Left lung (tissue), 10 donors: ENCODE data around the gene LAMB4. TPM values are rescaled to one million over a fixed set of nuclear protein-coding genes. Genes with fewer than 3 reads are reported as not detected.

ENCODE experiments used
- ATAC-seq: fragments of 200-7000 bp; cut with Tn5 transposase; one replicate; pipeline ENCODE4 v1.9.1; 2020; ENCODE audit warnings: moderate library complexity
- DNase-seq, 4 donors: peaks; one replicate each; pipeline ENCODE4 v3.0.0-alpha.2; 2013 to 2020
- H3K27ac ChIP-seq, 2 donors: fragments of 200-600 bp; sonication (generic) in 1 of 2; one replicate each; pipeline versions ENCODE4 v1.5.0 to v1.8.0; 2020 to 2021
- H3K27me3 ChIP-seq, 2 donors: fragments of 200-600 bp; sonication (generic) in 1 of 2; one replicate each; pipeline versions ENCODE4 v1.5.0 to v1.8.0; 2020 to 2021
- H3K36me3 ChIP-seq, 2 donors: fragments of 200-600 bp; sonication (generic) in 1 of 2; one replicate each; pipeline versions ENCODE4 v1.5.0 to v1.8.0; 2020 to 2021
- H3K4me1 ChIP-seq, 2 donors: fragments of 200-600 bp; one replicate each; pipeline ENCODE4 v1.8.0; 2021
- H3K4me3 ChIP-seq, 2 donors: fragments of 200-600 bp; sonication (generic) in 1 of 2; one replicate each; pipeline versions ENCODE4 v1.5.0 to v1.8.0; 2020 to 2021; ENCODE audit warnings: mild to moderate bottlenecking in 1 of 2
- H3K9me3 ChIP-seq, 2 donors: fragments of 200-600 bp; sonication (generic) in 1 of 2; one replicate each; pipeline versions ENCODE4 v1.5.0 to v1.8.0; 2020 to 2021
- intact Hi-C, 2 donors: fragments of 100-400 bp; cut with DNase I; formaldehyde crosslinking; loops; one replicate each; pipeline versions ENCODE4 v1.11.2 to v1.14.2; 2022
- polyA plus RNA-seq, 6 donors: library from polyadenylated mRNA; unstranded; fragments of 120-200 nt; gene quantifications; one replicate each; pipeline ENCODE4 v1.2.1, GENCODE V29; 2013; ENCODE audit not compliant: insufficient read length in 6 of 6
- total RNA-seq, 2 donors: library from RNA; stranded (reverse); fragmentation: NEBNext Ultra II Directional; extraction: Animal tissue kit (Norgen Biotek cat#: 25700); gene quantifications; one replicate each; pipeline ENCODE4 v1.2.1, GENCODE V29; 2021
- TF ChIP-seq, protein P1 (sequence below), 2 donors: fragments of 200-600 bp; sonication (generic) in 1 of 2; IDR thresholded peaks; one replicate each; pipeline versions ENCODE4 v1.5.0 to v1.8.0; 2021; ENCODE audit warnings: antibody characterized with exemption in 2 of 2
- donor health status: DM: no; HTN: yes; CAD: no.
- donor health status: DM: no; HTN: no; CAD: no.

The LAMB4 gene
- total and polyA plus RNA-seq, 8 donors = 0.10 to 0.37 (median 0.29) TPM; not detected in 1

DNA sequence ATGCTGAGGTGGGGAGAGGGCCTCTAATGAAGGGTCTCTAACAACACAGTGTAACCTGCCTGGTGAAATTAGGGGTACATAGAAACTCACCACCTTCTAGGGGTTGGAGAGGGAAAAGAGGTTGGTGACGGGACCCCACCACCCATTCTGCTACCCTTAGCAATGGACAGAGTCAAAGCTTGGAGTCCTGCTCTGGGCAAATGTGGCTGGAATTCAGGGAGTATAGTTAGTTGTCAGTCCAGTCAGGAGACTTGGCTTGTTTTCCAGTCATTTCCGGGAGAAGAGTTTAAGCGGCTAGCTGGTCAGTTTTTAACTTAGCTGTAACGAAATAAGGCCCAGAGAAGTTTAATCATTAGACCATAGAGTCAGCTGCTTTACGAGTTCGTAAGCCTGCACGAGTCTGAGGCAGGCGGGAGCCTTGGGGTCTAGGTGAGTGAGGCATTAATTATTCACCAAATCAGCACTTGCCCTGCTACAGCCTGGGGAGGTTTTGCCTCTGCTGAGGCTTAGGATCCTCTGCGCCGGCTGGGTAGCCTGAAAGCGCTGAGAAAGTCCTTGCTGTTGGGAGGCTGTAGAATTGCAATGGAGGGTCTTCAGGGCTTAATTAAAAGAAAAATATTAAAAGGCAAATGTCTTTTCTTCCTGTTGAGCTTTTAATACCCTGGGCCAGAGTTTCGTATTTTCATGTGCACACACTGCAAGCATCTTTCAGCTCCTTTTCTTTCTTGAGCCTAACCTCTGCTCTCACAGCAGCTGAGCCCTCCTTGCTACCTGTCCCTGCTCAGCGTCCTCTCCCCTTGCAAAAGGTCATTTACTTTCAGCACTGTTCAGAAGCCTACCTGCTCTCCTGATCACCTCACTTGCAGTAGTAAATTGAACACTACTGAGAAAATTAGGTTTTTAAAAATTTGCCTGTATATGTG is 125.7 kb downstream of the LAMB4 start:
- peaks cover 32 to 70% of the 10 kb centered on the region in 2 donors for H3K27me3 ChIP-seq
- intact Hi-C loops = no loop called here
- no peaks in the 10 kb centered on the region for H3K9me3 ChIP-seq
- no peaks in the 10 kb centered on the region for H3K36me3 ChIP-seq
- H3K4me1 ChIP-seq = peaks cover 12 to 25% of the 10 kb centered on the region in 2 donors
- DNase-seq (peak in 2 of 4 donors; percentile 52 to 62), ATAC-seq (peak; percentile 7)
- no peak overlapping the region for H3K4me3 ChIP-seq
- peak overlapping the region in 1 of 2 donors; percentile 26 for H3K27ac ChIP-seq
- TF ChIP-seq, protein P1, sequence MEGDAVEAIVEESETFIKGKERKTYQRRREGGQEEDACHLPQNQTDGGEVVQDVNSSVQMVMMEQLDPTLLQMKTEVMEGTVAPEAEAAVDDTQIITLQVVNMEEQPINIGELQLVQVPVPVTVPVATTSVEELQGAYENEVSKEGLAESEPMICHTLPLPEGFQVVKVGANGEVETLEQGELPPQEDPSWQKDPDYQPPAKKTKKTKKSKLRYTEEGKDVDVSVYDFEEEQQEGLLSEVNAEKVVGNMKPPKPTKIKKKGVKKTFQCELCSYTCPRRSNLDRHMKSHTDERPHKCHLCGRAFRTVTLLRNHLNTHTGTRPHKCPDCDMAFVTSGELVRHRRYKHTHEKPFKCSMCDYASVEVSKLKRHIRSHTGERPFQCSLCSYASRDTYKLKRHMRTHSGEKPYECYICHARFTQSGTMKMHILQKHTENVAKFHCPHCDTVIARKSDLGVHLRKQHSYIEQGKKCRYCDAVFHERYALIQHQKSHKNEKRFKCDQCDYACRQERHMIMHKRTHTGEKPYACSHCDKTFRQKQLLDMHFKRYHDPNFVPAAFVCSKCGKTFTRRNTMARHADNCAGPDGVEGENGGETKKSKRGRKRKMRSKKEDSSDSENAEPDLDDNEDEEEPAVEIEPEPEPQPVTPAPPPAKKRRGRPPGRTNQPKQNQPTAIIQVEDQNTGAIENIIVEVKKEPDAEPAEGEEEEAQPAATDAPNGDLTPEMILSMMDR (IDR thresholded peaks at IDR 0.05) = no peak

DNA sequence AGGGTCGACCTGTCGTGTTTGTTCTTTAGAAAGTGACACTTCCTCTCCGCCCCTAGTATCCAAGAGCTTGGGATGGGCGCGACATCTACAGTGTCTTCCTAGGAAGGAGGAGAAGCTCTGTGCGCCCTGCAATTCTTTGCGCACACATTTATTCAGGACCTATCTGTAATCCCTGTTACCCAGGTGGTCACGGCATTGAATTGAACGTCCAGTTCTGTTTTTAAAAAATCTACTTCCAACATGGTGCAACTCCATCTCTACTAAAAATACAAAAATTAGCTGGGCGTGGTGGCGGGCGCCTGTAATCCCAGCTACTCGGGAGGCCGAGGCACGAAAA is 126.6 kb downstream of the LAMB4 start:
- TF ChIP-seq, protein P1 (IDR thresholded peaks at IDR 0.05) = no peak
- DNase-seq = no peak
- Histone ChIP-seq H3K4me3 (peak overlapping the region; percentile 43 to 53), H3K27me3 (peaks cover 32 to 70% of the 10 kb centered on the region in 2 donors), H3K4me1 (peaks cover 12 to 25% of the 10 kb centered on the region in 2 donors), H3K36me3 (no peaks in the 10 kb centered on the region), H3K27ac (peak overlapping the region in 1 of 2 donors; percentile 83), H3K9me3 (no peaks in the 10 kb centered on the region)
- ATAC-seq = no peak
- intact Hi-C loops = no loop called here

DNA sequence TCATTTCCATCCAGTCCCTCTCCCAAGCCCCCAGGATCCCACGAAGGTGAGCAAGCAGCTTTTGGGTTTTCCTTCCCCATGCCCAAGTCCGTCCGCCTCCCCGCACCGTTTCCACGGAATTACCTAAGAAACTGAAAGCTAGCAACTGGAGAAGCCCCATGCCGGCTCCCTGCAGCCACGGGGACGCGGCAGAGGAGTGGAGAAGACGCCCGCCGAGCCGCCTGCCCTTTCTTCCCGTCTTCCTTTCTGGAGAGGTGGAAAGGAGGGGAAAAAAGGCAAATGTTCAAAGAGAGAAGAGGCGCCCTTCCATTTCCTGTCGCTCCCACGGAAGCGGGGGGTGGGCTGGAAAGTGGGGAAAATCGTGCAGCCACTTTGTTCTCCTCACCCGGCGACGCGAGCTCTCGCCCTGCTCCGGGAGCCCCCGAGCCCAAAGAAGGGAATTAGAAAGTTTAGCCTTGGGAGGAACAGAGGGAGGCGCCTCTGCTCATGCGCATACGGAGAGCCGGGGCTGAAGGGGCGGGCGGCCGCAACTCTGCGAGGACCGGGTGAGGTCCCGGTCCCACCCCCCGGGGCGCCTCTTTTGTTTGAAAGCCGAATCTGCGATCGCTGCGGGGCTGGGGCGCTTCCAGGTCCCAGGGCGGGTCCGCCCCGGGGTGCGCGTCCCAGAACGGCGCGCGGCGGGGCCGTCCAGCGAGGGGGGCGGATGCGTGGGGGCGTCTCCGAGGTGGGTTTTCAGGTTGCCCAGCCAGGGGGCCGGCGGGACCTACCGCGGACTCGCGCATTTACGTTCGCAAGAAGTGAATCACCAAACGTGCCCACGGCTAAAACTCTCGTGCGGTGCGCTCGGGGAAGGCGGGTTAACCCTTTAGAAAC is 127.2 kb downstream of the LAMB4 start, which contains the start of gene LAMB1:
LAMB1 (minus strand) TSS at position 436 of the 873 bp plus-strand sequence; CDS start at position 160, 276 bp downstream.
- TF ChIP-seq, protein P1 (IDR thresholded peaks at IDR 0.05) = no peak
- no peaks in the 10 kb centered on the region for H3K9me3 ChIP-seq
- no peaks in the 10 kb centered on the region for H3K36me3 ChIP-seq
- DNase-seq = peak; percentile 71 to 86 (median 76)
- H3K27ac ChIP-seq = peak within 1 kb of the TSS; percentile 63 to 83
- H3K27me3 ChIP-seq = peaks cover 32 to 70% of the 10 kb centered on the region in 2 donors
- intact Hi-C loops = no loop called here
- H3K4me1 ChIP-seq = peaks cover 16 to 25% of the 10 kb centered on the region in 2 donors
- peak within 1 kb of the TSS; percentile 43 to 53 for H3K4me3 ChIP-seq
- ATAC-seq = peak; percentile 77

DNA sequence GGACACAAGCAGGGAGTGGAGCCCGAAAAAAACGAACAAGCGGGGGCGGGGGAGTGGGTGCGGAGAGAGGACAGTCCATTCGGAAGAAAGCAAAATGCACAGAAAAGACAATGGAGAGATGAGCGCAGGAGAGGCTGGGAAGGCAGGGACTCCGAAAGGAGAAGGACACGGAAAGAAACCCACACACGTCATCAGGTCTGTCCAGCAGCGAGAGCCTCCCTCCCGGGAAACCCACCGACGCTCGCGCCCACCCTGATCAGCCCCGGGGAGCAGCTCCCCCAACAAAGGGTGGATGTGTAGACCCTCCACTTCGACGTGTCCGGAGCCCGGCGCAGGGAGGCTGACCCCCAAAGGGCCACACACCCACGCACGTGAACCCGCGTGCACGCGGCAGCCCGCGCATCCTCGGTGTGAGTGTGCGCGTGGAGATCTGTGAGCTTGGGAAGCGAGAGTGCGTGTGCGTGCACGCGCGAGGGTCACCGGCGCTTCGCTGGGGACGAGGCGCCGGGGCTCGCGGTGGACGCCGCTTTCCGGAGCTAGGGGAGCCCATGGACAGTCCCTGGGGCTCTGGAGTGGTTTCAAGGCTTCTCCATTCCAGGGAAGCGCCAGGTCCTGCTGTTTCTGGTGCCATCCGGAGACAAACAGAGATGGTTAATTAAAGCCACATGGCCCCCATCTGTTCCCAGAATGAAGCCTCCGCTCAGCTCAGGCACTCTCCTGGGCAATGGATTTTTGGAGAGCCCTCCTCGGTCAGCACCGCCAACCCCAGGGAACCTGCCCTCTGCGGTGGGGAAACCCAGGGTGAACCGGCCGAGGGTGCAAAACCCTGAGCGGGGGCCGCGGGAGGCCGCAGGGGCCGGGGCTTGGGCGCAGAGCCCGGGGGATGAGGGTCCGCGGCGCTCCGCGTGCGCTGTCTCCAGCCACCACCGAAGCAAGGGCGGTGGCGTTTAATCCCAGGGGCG is 128.1 kb downstream of the LAMB4 start:
- DNase-seq (no peak), ATAC-seq (peak; percentile 14)
- Histone ChIP-seq H3K9me3 (no peaks in the 10 kb centered on the region), H3K27me3 (peaks cover 32 to 65% of the 10 kb centered on the region in 2 donors), H3K4me3 (peak overlapping the region; percentile 43 to 53), H3K27ac (peak overlapping the region; percentile 63 to 83), H3K36me3 (no peaks in the 10 kb centered on the region), H3K4me1 (peaks cover 16 to 25% of the 10 kb centered on the region in 2 donors)
- intact Hi-C loops = no loop called here
- TF ChIP-seq, protein P1 (IDR thresholded peaks at IDR 0.05) = no peak
